Esophagus squamous epithelium (tissue), 5 donors: ENCODE data around the gene ATL3. TPM values are rescaled to one million over a fixed set of nuclear protein-coding genes. Genes with fewer than 3 reads are reported as not detected.
A peak's percentile ranks its signal among the peaks of the same experiment; 100 is the strongest.

ENCODE experiments used
- DNase-seq: peaks from one replicate; lab custom pipeline; 2025; lab: John Stamatoyannopoulos, UW
- H3K27ac ChIP-seq, 4 donors: fragments of 200-600 bp; sonication (generic); one replicate each; pipeline ENCODE4 v1.5.1; 2016 to 2019; ENCODE audit warnings: mild to moderate bottlenecking in 1 of 4
- H3K27me3 ChIP-seq, 4 donors: fragments of 200-600 bp; sonication (generic); 1 replicate in 3 of 4; 2 replicates in 1 of 4; pipeline versions ENCODE4 v1.5.1 to v1.6.0; 2017 to 2021; ENCODE audit warnings: antibody characterized with exemption in 1 of 4
- H3K36me3 ChIP-seq, 3 donors: fragments of 200-600 bp; sonication (generic); one replicate each; pipeline ENCODE4 v1.5.1; 2016 to 2019
- H3K4me1 ChIP-seq, 3 donors: fragments of 200-600 bp; sonication (generic); one replicate each; pipeline ENCODE4 v1.5.1; 2017 to 2019
- H3K4me3 ChIP-seq, 4 donors: fragments of 200-600 bp; sonication (generic); 1 replicate in 3 of 4; 2 replicates in 1 of 4; pipeline ENCODE4 v1.5.1; 2016 to 2019; ENCODE audit warnings: mild to moderate bottlenecking in 2 of 4, moderate library complexity in 1 of 4
- H3K9me3 ChIP-seq, 3 donors: fragments of 200-600 bp; sonication (generic); one replicate each; pipeline ENCODE4 v1.5.1; 2016 to 2019
- CTCF ChIP-seq, 6 experiments: fragments of 450-650 bp in 4 of 6; fragments of 200-600 bp in 2 of 6; sonication (generic) in 2 of 6; IDR thresholded peaks; one replicate each; pipeline ENCODE4 v1.5.1; 2016 to 2019; ENCODE audit warnings: antibody characterized with exemption in 6 of 6, mild to moderate bottlenecking in 4 of 6, moderate library complexity in 4 of 6
- POLR2A ChIP-seq, 4 donors: fragments of 450-650 bp; IDR thresholded peaks; one replicate each; pipeline ENCODE4 v1.6.1; 2017; ENCODE audit warnings: antibody characterized with exemption in 4 of 4, mild to moderate bottlenecking in 4 of 4, moderate library complexity in 3 of 4
- WGBS, 2 donors: methylation state at CpG; one replicate each; pipeline ENCODE4 v1.1.5; 2018; 5-methylcytosine and 5-hydroxymethylcytosine counted together
- intact Hi-C: fragments of 100-400 bp; cut with DNase I; formaldehyde crosslinking; loops from one replicate; pipeline ENCODE4 v1.15.0; 2022
- total RNA-seq, 4 donors: library from RNA; depleted of rRNA; stranded (reverse); fragments of >200 nt; gene quantifications; one replicate each; pipeline ENCODE4 v1.1.0, GENCODE V29; 2016
- donor health status: DM: yes; HTN: yes; CAD: no.

Gene ATL3
- total RNA-seq, 4 donors from 2014 or later, result 39.1 to 79.7 (median 55.3) TPM

GRCh38 chr11:63672156-63672463, 934 bp upstream of the ATL3 start:
- H3K9me3 ChIP-seq, result no peaks in the 10 kb centered on the region
- no peak for DNase-seq
- intact Hi-C loops, result no loop called here
- no peaks in the 10 kb centered on the region for H3K27me3 ChIP-seq
- TF ChIP-seq CTCF (IDR thresholded peaks at IDR 0.05) (no peak), POLR2A (IDR thresholded peaks at IDR 0.05) (no peak)
- H3K27ac ChIP-seq, result peak overlapping the region; percentile 98 to 99 (median 98)
- peaks cover 0 to 6% (median 0%) of the 10 kb centered on the region in 3 donors for H3K36me3 ChIP-seq
- peaks cover 23 to 38% (median 34%) of the 10 kb centered on the region in 3 donors for H3K4me1 ChIP-seq
- H3K4me3 ChIP-seq, result peak overlapping the region in 1 of 4 donors; percentile 94
- 96 to 97% methylated on average over 12 to 16 of the region's 16 CpGs for WGBS, 2 donors

- no peaks in the 10 kb centered on the region for H3K9me3 ChIP-seq
- no peaks in the 10 kb centered on the region for H3K27me3 ChIP-seq
- peak overlapping the region; percentile 84 to 94 (median 88) for H3K4me3 ChIP-seq
- H3K27ac ChIP-seq, result peak overlapping the region; percentile 98 to 99 (median 98)
- H3K4me1 ChIP-seq, result peaks cover 32 to 53% (median 49%) of the 10 kb centered on the region in 3 donors
- intact Hi-C loops, result no loop called here
- peaks cover 0 to 6% (median 0%) of the 10 kb centered on the region in 3 donors for H3K36me3 ChIP-seq
- DNase-seq, result no peak
- TF ChIP-seq POLR2A (IDR thresholded peaks at IDR 0.05), result no peak
- peak; percentile 18 to 44 (median 24) for TF ChIP-seq CTCF (IDR thresholded peaks at IDR 0.05)
- WGBS, 2 donors, result 2% methylated on average over 11 to 16 of the region's 63 CpGs
These were observed 499 bp downstream of the ATL3 start for GRCh38 chr11:63670433-63671321.

GRCh38 chr11:63670096-63670432, 1.1 kb downstream of the ATL3 start:
- Histone ChIP-seq H3K4me3 (peak overlapping the region; percentile 84 to 94 (median 88)), H3K27me3 (no peaks in the 10 kb centered on the region), H3K36me3 (peaks cover 0 to 6% (median 0%) of the 10 kb centered on the region in 3 donors), H3K27ac (peak overlapping the region; percentile 98 to 99 (median 98)), H3K9me3 (no peaks in the 10 kb centered on the region), H3K4me1 (peaks cover 32 to 59% (median 49%) of the 10 kb centered on the region in 3 donors)
- 14 to 18% methylated on average over 7 of the region's 7 CpGs for WGBS, 2 donors
- no peak for TF ChIP-seq POLR2A (IDR thresholded peaks at IDR 0.05)
- TF ChIP-seq CTCF (IDR thresholded peaks at IDR 0.05), result no peak
- intact Hi-C loops, result no loop called here
- DNase-seq, result no peak

GRCh38 chr11:63667995-63668795, 3.0 kb downstream of the ATL3 start:
- Histone ChIP-seq H3K4me1 (peaks cover 32 to 74% (median 52%) of the 10 kb centered on the region in 3 donors), H3K9me3 (no peaks in the 10 kb centered on the region), H3K27me3 (no peaks in the 10 kb centered on the region), H3K4me3 (peak overlapping the region in 1 of 4 donors; percentile 1), H3K36me3 (peaks cover 0 to 6% (median 0%) of the 10 kb centered on the region in 3 donors), H3K27ac (peak overlapping the region; percentile 61 to 98 (median 90))
- TF ChIP-seq POLR2A (IDR thresholded peaks at IDR 0.05) (no peak), CTCF (IDR thresholded peaks at IDR 0.05) (no peak)
- intact Hi-C loops, result no loop called here
- WGBS, 2 donors, result 32 to 48% methylated on average over 3 of the region's 3 CpGs
- DNase-seq, result no peak
